RWPE1 (cell line): Measurements from ENCODE around the gene MCF2L.

Source experiments
- CTCF ChIA-PET: fragments of 350-600 bp; sonication (Branson Sonifier 250); formaldehyde crosslinking; extraction: SDS; loops from one replicate; lab custom pipeline; 2021; lab: Yijun Ruan, JAX
- POLR2A ChIA-PET: fragments of 400-600 bp; formaldehyde crosslinking; extraction: SDS; loops from one replicate; lab custom pipeline; 2020; ENCODE audit warnings: antibody characterized with exemption; ENCODE audit not compliant: low non-redundant PET; lab: Yijun Ruan, JAX
- DNase-seq: peaks from one replicate; pipeline ENCODE4 v3.0.0; 2012; ENCODE audit warnings: low spot score
- H3K27ac ChIP-seq: fragments of 450-650 bp; 2 replicates; pipeline ENCODE4 v1.5.1; 2017
- CTCF ChIP-seq: fragments of 450-650 bp; conservative IDR thresholded peaks from 2 replicates; pipeline ENCODE4 v1.5.1; 2017; ENCODE audit warnings: low read depth, mild to moderate bottlenecking

The MCF2L gene

GRCh38 chr13:113048766-113049165, 79.8 kb downstream of the MCF2L start:
- no peak overlapping the region for H3K27ac ChIP-seq
- no peak for DNase-seq
- ChIA-PET CTCF (interaction anchor here (0.6 kb wide), 1 partner anchor 106 kb away, joined by 4 read pairs; no protein-coding TSS in a partner anchor), POLR2A (no interaction called here)
- no peak for TF ChIP-seq CTCF

- CTCF ChIA-PET: no interaction called here
- POLR2A ChIA-PET: no interaction called here
- TF ChIP-seq CTCF: no peak
- no peak for DNase-seq
- no peak overlapping the region for H3K27ac ChIP-seq
Observed at GRCh38 chr13:113049521-113049941, 80.5 kb downstream of the MCF2L start.

GRCh38 chr13:113049981-113050380, 81.0 kb downstream of the MCF2L start:
- H3K27ac ChIP-seq: no peak overlapping the region
- TF ChIP-seq CTCF: no peak
- ChIA-PET CTCF (no interaction called here), POLR2A (no interaction called here)
- no peak for DNase-seq

GRCh38 chr13:113050734-113051431, 81.9 kb downstream of the MCF2L start:
- ChIA-PET CTCF (no interaction called here), POLR2A (no interaction called here)
- H3K27ac ChIP-seq: no peak overlapping the region
- no peak for DNase-seq
- TF ChIP-seq CTCF: no peak

GRCh38 chr13:113051641-113052040, 82.6 kb downstream of the MCF2L start:
- ChIA-PET CTCF (no interaction called here), POLR2A (no interaction called here)
- TF ChIP-seq CTCF: no peak
- no peak for DNase-seq
- H3K27ac ChIP-seq: no peak overlapping the region

- TF ChIP-seq CTCF: no peak
- ChIA-PET POLR2A (no interaction called here), CTCF (no interaction called here)
- no peak for DNase-seq
- H3K27ac ChIP-seq: no peak overlapping the region
Observed at GRCh38 chr13:113052206-113052605, 83.2 kb downstream of the MCF2L start.
